ENCODE data around the gene EFCAB6.

The EFCAB6 gene

GRCh38 chr22:43564859-43565258, 247.2 kb downstream of the EFCAB6 start:
- no peak overlapping the region for H3K18ac ChIP-seq (ENCODE audit: low read length)
- H2BK12ac ChIP-seq (ENCODE audit: low read length): no peak overlapping the region
- H2AFZ ChIP-seq (ENCODE audit: low read length): no peak overlapping the region
- no peak overlapping the region for H3K9ac ChIP-seq (ENCODE audit: low read depth, low read length, poor library complexity)
- H3K4me3 ChIP-seq (ENCODE audit: low read length in 2 of 2): no peak overlapping the region
- H3K27me3 ChIP-seq (ENCODE audit: control insufficient read depth in 3 of 3, insufficient read depth in 3 of 3, low read depth in 1 of 3, low read length in 3 of 3): peaks cover 0 to 3% (median 0%) of the 10 kb centered on the region in 3 experiments
- no peak overlapping the region for H4K91ac ChIP-seq (ENCODE audit: low read depth, low read length, poor library complexity)
- H3K4me1 ChIP-seq (ENCODE audit: control insufficient read depth in 2 of 2, insufficient read depth in 1 of 2, low read depth in 1 of 2, low read length in 2 of 2): peaks cover 0 to 7% of the 10 kb centered on the region in 2 donors
- no peak overlapping the region for H3K27ac ChIP-seq (replicated peaks; ENCODE audit: low read length)
- no peak overlapping the region for H4K8ac ChIP-seq (ENCODE audit: low read depth, low read length)
- no peak overlapping the region for H3K23ac ChIP-seq (ENCODE audit: low read depth, low read length, poor library complexity)
- H2BK15ac ChIP-seq (ENCODE audit: low read length): no peak overlapping the region
- no CpG with 5 or more reads among the region's 6 CpGs for WGBS, 2 donors (ENCODE audit: extremely low coverage in 2 of 2, insufficient read length in 2 of 2, insufficient replicate concordance in 1 of 2)
- no peak overlapping the region for H2BK120ac ChIP-seq (ENCODE audit: low read depth, low read length)
- H3K4me2 ChIP-seq (ENCODE audit: insufficient read depth, low read length, poor library complexity, severe bottlenecking): no peak overlapping the region
- no peaks in the 10 kb centered on the region for H3K36me3 ChIP-seq (replicated peaks in 1 of 2; ENCODE audit: control insufficient read depth in 2 of 2, insufficient read depth in 2 of 2, low read length in 2 of 2)
- H3K4ac ChIP-seq (ENCODE audit: low read length): no peak overlapping the region
- H2BK5ac ChIP-seq (ENCODE audit: low read length): no peak overlapping the region
- H3K79me1 ChIP-seq (ENCODE audit: low read depth, low read length): no peaks in the 10 kb centered on the region
- no peak overlapping the region for H2AK5ac ChIP-seq (ENCODE audit: low read depth, low read length)
- no peak overlapping the region for H3K14ac ChIP-seq (ENCODE audit: low read length)
- no peak for DNase-seq (ENCODE audit: low spot score)
- H3K9me3 ChIP-seq (replicated peaks in 1 of 2; ENCODE audit: control insufficient read depth in 2 of 2, insufficient read depth in 1 of 2, low read depth in 1 of 2, low read length in 2 of 2): peaks cover 0 to 4% of the 10 kb centered on the region in 2 donors

GRCh38 chr22:43563571-43563970, 248.5 kb downstream of the EFCAB6 start:
- Histone ChIP-seq H3K18ac (ENCODE audit: low read length) (peak overlapping the region; percentile 31), H3K27ac (replicated peaks; ENCODE audit: low read length) (no peak overlapping the region), H2BK12ac (ENCODE audit: low read length) (no peak overlapping the region), H3K4me1 (ENCODE audit: control insufficient read depth in 2 of 2, insufficient read depth in 1 of 2, low read depth in 1 of 2, low read length in 2 of 2) (peaks cover 0 to 7% of the 10 kb centered on the region in 2 donors), H3K14ac (ENCODE audit: low read length) (peak overlapping the region; percentile 32), H4K8ac (ENCODE audit: low read depth, low read length) (peak overlapping the region; percentile 77), H3K4ac (ENCODE audit: low read length) (peak overlapping the region; percentile 71), H3K4me3 (ENCODE audit: low read length in 2 of 2) (peak overlapping the region in 1 of 2 donors; percentile 5), H3K9ac (ENCODE audit: low read depth, low read length, poor library complexity) (no peak overlapping the region), H2BK15ac (ENCODE audit: low read length) (no peak overlapping the region), H3K79me1 (ENCODE audit: low read depth, low read length) (no peaks in the 10 kb centered on the region), H2AFZ (ENCODE audit: low read length) (no peak overlapping the region), H3K23ac (ENCODE audit: low read depth, low read length, poor library complexity) (peak overlapping the region; percentile 38), H2BK120ac (ENCODE audit: low read depth, low read length) (no peak overlapping the region), H3K9me3 (replicated peaks in 1 of 2; ENCODE audit: control insufficient read depth in 2 of 2, insufficient read depth in 1 of 2, low read depth in 1 of 2, low read length in 2 of 2) (peaks cover 0 to 4% of the 10 kb centered on the region in 2 donors), H4K91ac (ENCODE audit: low read depth, low read length, poor library complexity) (no peak overlapping the region), H2BK5ac (ENCODE audit: low read length) (no peak overlapping the region), H2AK5ac (ENCODE audit: low read depth, low read length) (peak overlapping the region; percentile 66), H3K4me2 (ENCODE audit: insufficient read depth, low read length, poor library complexity, severe bottlenecking) (no peak overlapping the region), H3K36me3 (replicated peaks in 1 of 2; ENCODE audit: control insufficient read depth in 2 of 2, insufficient read depth in 2 of 2, low read length in 2 of 2) (no peaks in the 10 kb centered on the region), H3K27me3 (ENCODE audit: control insufficient read depth in 3 of 3, insufficient read depth in 3 of 3, low read depth in 1 of 3, low read length in 3 of 3) (no peaks in the 10 kb centered on the region)
- no CpG with 5 or more reads among the region's 8 CpGs for WGBS, 2 donors (ENCODE audit: extremely low coverage in 2 of 2, insufficient read length in 2 of 2, insufficient replicate concordance in 1 of 2)
- no peak for DNase-seq (ENCODE audit: low spot score)

DNA sequence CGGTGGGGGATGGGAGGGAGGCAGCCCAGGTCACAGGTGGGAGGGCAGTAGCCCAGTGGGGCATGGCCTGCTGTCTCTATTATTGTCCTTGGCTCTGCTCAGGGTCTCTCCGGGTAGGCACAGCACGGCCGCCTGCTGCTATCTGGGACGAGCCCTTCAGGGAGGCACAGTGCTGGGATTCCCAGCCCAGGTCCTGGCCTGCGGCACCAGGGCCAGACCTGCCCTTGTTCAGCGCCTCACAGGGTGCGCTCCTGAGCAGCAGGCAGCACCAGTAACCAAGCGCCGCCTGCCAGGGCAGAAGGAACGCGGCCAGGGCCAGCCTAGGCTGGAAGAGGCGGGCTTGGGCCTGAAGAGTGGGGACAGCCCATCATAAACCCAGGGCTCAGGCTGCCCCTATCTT, 249.3 kb downstream of the EFCAB6 start:
- peak overlapping the region; percentile 25 for H2AK5ac ChIP-seq (ENCODE audit: low read depth, low read length)
- no peak overlapping the region for H3K4me3 ChIP-seq (ENCODE audit: low read length in 2 of 2)
- H3K18ac ChIP-seq (ENCODE audit: low read length): peak overlapping the region; percentile 93
- H3K4me1 ChIP-seq (ENCODE audit: control insufficient read depth in 2 of 2, insufficient read depth in 1 of 2, low read depth in 1 of 2, low read length in 2 of 2): peaks cover 0 to 7% of the 10 kb centered on the region in 2 donors
- peak overlapping the region; percentile 71 for H2BK15ac ChIP-seq (ENCODE audit: low read length)
- H3K27ac ChIP-seq (replicated peaks; ENCODE audit: low read length): no peak overlapping the region
- no peak overlapping the region for H3K4ac ChIP-seq (ENCODE audit: low read length)
- H3K27me3 ChIP-seq (ENCODE audit: control insufficient read depth in 3 of 3, insufficient read depth in 3 of 3, low read depth in 1 of 3, low read length in 3 of 3): no peaks in the 10 kb centered on the region
- no peak overlapping the region for H2AFZ ChIP-seq (ENCODE audit: low read length)
- H2BK5ac ChIP-seq (ENCODE audit: low read length): no peak overlapping the region
- H3K9ac ChIP-seq (ENCODE audit: low read depth, low read length, poor library complexity): no peak overlapping the region
- peak overlapping the region; percentile 49 for H4K91ac ChIP-seq (ENCODE audit: low read depth, low read length, poor library complexity)
- no peak for DNase-seq (ENCODE audit: low spot score)
- no peak overlapping the region for H3K14ac ChIP-seq (ENCODE audit: low read length)
- H3K36me3 ChIP-seq (replicated peaks in 1 of 2; ENCODE audit: control insufficient read depth in 2 of 2, insufficient read depth in 2 of 2, low read length in 2 of 2): no peaks in the 10 kb centered on the region
- no peak overlapping the region for H3K23ac ChIP-seq (ENCODE audit: low read depth, low read length, poor library complexity)
- no peak overlapping the region for H3K4me2 ChIP-seq (ENCODE audit: insufficient read depth, low read length, poor library complexity, severe bottlenecking)
- no peaks in the 10 kb centered on the region for H3K79me1 ChIP-seq (ENCODE audit: low read depth, low read length)
- peaks cover 0 to 6% of the 10 kb centered on the region in 2 donors for H3K9me3 ChIP-seq (replicated peaks in 1 of 2; ENCODE audit: control insufficient read depth in 2 of 2, insufficient read depth in 1 of 2, low read depth in 1 of 2, low read length in 2 of 2)
- no CpG with 5 or more reads among the region's 13 CpGs for WGBS, 2 donors (ENCODE audit: extremely low coverage in 2 of 2, insufficient read length in 2 of 2, insufficient replicate concordance in 1 of 2)
- H2BK12ac ChIP-seq (ENCODE audit: low read length): peak overlapping the region; percentile 53
- no peak overlapping the region for H4K8ac ChIP-seq (ENCODE audit: low read depth, low read length)
- H2BK120ac ChIP-seq (ENCODE audit: low read depth, low read length): no peak overlapping the region

DNA sequence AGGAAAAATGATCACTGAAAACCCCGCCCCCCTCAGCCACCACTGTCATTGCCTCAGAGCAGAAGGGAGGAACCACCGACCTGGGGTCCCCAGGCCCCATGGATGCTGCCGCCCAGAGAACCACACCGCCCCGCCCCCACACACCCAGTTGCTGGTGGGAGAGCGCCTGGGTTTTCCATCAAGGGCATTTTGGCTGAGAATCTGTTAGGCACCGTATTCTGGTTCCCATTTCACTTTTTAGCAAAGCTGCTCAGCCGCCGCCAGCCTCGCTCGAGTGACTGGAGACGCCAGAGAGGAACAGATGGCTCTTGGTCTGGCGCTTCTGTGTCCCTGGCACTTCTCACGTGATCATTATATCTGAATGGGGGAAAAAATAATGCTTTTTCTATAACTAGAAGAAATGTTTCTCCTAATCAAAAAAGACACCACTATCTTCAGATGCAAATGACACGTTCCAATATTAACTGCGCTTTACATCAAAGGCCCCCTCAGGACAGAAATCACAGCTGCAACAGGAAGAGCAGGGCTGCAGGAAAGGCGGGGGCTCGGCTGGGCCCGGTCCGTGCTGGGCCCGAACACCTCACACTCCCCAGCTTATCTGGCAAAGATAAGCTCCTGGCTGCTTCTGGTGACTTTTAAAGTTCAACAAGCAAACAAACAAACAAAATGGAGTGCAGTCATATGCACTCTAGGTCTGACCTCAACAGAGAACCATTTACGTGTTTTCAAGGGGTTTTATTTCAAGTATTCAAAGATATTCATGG, 250.5 kb downstream of the EFCAB6 start:
- no peak overlapping the region for H3K27ac ChIP-seq (replicated peaks; ENCODE audit: low read length)
- H2AFZ ChIP-seq (ENCODE audit: low read length): peak overlapping the region; percentile 56
- no peak overlapping the region for H3K14ac ChIP-seq (ENCODE audit: low read length)
- DNase-seq (ENCODE audit: low spot score): no peak
- no peak overlapping the region for H2BK15ac ChIP-seq (ENCODE audit: low read length)
- H3K36me3 ChIP-seq (replicated peaks in 1 of 2; ENCODE audit: control insufficient read depth in 2 of 2, insufficient read depth in 2 of 2, low read length in 2 of 2): no peaks in the 10 kb centered on the region
- no peak overlapping the region for H2BK12ac ChIP-seq (ENCODE audit: low read length)
- no peak overlapping the region for H3K4ac ChIP-seq (ENCODE audit: low read length)
- no peak overlapping the region for H4K91ac ChIP-seq (ENCODE audit: low read depth, low read length, poor library complexity)
- H3K27me3 ChIP-seq (ENCODE audit: control insufficient read depth in 3 of 3, insufficient read depth in 3 of 3, low read depth in 1 of 3, low read length in 3 of 3): no peaks in the 10 kb centered on the region
- no peak overlapping the region for H2BK120ac ChIP-seq (ENCODE audit: low read depth, low read length)
- H3K79me1 ChIP-seq (ENCODE audit: low read depth, low read length): no peaks in the 10 kb centered on the region
- peaks cover 0 to 7% of the 10 kb centered on the region in 2 donors for H3K4me1 ChIP-seq (ENCODE audit: control insufficient read depth in 2 of 2, insufficient read depth in 1 of 2, low read depth in 1 of 2, low read length in 2 of 2)
- H2AK5ac ChIP-seq (ENCODE audit: low read depth, low read length): no peak overlapping the region
- no peak overlapping the region for H3K18ac ChIP-seq (ENCODE audit: low read length)
- no peak overlapping the region for H3K9ac ChIP-seq (ENCODE audit: low read depth, low read length, poor library complexity)
- no CpG with 5 or more reads among the region's 22 CpGs for WGBS, 2 donors (ENCODE audit: extremely low coverage in 2 of 2, insufficient read length in 2 of 2, insufficient replicate concordance in 1 of 2)
- H3K23ac ChIP-seq (ENCODE audit: low read depth, low read length, poor library complexity): no peak overlapping the region
- H2BK5ac ChIP-seq (ENCODE audit: low read length): no peak overlapping the region
- H3K4me3 ChIP-seq (ENCODE audit: low read length in 2 of 2): no peak overlapping the region
- H3K9me3 ChIP-seq (replicated peaks in 1 of 2; ENCODE audit: control insufficient read depth in 2 of 2, insufficient read depth in 1 of 2, low read depth in 1 of 2, low read length in 2 of 2): peaks cover 0 to 6% of the 10 kb centered on the region in 2 donors
- no peak overlapping the region for H3K4me2 ChIP-seq (ENCODE audit: insufficient read depth, low read length, poor library complexity, severe bottlenecking)
- H4K8ac ChIP-seq (ENCODE audit: low read depth, low read length): no peak overlapping the region

All from neuronal stem cell (in vitro differentiated cells).